Endothelial cell of hepatic sinusoid (primary cell): ENCODE data around the gene RGS17.
"Not testable (repeated sequence)": the region's sequence is repeated elsewhere in the genome, so short reads cannot be mapped to it uniquely, and the experiment has no call there.

Experiments used
- in situ Hi-C: cut with HindIII; loops from 2 replicates; pipeline ENCODE4 v1.10.0; 2017; ENCODE audit warnings: low sequenced_read_pairs

The RGS17 gene

DNA sequence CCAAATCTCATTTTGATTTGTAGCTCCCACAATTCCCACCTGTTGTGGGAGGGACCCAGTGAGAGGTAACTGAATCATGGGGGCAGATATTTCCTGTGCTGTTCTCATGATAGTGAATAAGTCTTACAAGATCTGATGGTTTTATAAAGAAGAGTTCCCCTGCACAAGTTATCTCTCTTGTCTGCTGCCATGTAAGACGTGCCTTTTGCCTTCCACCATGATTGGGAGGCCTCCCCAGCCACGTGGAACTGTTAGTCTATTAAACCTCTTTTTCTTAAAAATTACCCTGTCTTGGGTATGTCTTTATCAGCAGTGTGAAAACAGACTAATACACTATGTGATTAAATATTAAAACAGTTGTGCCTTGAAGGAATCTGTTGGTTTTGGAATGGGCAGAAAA, 131.5 kb downstream of the RGS17 start:
- in situ Hi-C loops: not testable (repeated sequence)

DNA sequence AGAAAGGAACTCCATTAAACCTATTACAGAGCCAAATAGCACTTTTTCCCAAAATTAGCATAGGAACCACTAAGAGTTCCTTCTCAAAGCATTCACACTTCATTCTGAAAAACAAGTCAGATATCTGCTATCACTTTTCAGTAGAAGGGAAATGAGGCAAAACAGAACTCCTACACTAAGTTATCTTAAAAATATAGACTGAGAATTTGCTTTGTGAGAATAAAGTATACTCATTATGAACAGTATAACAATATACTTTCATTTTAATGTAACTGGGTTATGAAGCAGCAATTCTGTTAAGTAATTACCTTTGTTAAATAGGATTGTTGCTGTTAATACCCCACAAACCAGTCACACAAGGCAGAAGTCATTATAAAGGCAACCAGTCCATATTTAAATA, 137.2 kb downstream of the RGS17 start:
- in situ Hi-C loops: no loop called here

DNA sequence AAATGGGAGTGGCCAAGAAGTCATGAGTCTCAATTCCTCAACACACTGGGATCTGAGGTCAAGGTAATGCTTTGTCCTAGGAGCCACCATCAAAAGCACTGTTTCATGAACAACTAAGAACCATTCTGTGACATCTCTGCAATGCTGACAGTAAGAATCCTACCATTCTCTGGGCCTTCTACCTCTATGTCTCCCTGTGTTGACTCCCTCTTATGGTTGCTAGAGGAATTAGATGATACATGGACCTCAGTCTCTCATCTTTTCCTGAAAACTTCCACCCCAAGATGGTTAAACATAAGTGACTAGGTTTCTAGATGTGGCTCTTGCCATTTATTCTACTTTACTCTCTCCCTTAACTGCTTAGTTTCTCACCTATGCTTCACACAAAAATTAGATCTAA, 137.7 kb downstream of the RGS17 start:
- in situ Hi-C loops: no loop called here

DNA sequence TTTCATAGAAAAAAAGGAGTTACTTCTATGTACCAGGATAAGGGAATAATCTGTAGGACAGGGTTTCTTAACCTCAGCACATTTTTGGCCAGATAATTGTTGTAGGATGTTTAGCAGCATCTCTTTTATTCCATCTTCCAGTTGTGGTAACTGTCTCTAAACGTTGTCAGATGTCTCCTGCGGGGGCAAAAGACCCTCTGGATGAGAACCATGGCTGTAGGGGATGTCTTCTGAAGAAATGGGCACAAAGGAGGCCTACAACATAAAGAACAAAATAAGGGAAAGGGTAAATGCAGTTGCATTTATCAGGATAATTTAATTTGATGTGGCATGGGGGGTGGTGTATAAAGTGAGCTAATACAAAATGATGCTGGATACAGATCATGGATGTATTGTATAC, 144.1 kb downstream of the RGS17 start:
- in situ Hi-C loops: no loop called here

DNA sequence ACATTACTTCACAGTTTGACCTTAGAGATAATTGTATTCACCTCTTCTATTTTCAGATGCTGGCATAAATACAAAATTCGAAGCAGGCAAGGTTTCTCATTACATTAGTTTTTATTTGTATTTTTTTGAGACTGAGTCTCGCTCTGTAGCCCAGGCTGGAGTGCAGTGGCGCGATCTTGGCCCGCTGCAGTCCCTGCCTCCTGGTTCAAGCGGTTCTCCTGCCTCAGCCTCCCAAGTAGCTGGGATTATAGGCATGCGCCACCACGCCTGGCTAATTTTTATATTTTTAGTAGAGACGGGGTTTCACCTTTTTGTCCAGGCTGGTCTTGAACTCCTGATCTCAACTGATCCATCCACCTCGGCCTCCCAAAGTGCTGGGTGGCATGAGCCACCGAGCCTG, 145.8 kb downstream of the RGS17 start:
- in situ Hi-C loops: not testable (repeated sequence)

DNA sequence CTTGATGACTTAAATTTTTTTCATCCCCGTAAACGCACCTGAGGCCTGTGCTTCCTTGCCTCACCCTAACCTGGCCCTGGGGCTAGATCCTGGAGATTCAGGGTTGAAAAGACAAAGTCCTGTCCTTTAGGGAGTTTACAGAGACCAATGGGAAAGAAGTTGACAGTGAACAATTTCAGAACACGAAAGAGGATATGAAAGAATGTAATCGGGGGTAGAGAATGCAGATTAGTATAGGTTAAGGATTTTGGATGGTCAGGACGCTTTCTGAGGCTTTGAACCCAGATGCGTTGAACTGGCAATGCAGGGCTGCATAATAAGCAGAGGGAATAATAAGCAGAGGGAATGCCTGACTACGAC, 146.6 kb downstream of the RGS17 start:
- in situ Hi-C loops: no loop called here

DNA sequence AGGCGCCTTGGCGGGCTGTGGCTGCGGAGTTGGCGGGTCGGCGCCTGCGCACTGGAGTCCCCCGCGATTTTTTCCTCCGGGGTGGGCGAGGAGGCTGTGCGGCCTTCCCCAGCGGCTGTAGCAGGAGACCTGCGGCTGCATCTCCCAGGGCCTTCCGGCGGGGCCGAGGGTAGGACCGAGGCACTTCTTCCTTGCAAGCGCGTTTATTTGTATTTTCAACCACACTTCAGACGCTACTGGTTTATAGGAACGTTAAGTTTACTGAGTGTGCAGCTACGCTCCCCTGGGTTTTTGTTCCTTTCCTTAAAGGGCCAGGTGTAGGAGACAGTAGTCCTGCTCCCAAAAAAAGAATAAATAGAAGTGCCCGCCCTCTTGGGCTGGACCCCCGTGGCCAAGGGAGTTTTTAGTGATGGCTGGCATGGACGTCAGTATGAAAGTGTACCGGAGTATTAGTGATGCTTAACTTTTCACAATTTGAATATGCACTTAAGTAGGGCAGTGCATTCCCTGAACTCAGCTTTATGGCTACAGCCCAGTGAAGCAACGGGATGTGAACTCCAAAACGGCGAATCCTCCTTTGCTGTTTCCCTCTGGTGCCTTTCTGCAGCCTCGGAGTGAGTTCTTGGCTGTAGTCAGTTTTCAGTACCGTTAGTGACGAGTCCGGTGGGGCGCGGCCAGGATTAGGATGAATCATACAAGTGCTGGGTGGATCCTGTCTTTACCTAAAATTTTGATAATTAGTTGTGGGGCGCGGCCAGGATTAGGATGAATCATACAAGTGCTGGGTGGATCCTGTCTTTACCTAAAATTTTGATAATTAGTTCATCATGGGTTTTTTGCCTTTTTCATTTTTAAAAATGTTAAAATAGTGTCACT, 147.2 kb downstream of the RGS17 start:
- in situ Hi-C loops: no loop called here

DNA sequence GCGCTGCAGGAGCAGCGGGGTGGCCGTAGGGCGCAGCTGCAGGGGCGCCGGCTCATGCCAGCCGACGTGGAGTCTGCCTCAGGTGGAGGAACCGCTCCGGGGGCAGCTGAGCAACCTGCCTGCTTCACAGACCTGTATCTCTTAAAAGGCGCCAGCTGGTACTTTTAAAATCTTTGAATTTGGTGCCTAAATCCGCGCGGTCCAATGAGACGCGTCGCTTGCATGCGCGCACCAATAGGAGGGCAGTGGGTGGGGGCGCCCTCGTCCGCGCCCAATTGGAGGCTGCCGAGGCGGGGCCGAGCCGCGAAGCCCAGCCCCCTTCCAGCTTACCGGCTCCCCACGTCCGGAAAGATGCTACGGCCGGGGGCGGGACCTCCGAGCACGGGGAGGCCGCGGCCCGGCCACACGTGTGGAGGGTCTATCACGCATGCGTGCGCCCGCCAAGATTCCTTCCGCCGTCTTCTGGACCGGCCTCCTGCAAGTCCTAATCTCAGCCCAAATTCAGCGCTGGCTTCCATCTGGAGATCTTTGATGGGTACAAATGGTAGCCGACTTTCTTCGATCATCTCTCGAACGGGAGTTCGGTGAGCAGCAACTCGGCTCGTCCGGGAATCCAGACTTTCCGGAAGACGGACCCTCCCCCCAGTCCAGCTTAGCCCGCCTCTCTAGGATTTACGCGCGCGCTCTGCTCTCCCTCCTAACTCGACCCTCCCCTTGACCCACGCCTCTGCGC, 148.0 kb downstream of the RGS17 start, which contains the start of gene FBXO5:
FBXO5 (minus strand) TSS at position 138 of the 733 bp plus-strand sequence; CDS start at position 56, 82 bp downstream.
- in situ Hi-C loops: no loop called here

DNA sequence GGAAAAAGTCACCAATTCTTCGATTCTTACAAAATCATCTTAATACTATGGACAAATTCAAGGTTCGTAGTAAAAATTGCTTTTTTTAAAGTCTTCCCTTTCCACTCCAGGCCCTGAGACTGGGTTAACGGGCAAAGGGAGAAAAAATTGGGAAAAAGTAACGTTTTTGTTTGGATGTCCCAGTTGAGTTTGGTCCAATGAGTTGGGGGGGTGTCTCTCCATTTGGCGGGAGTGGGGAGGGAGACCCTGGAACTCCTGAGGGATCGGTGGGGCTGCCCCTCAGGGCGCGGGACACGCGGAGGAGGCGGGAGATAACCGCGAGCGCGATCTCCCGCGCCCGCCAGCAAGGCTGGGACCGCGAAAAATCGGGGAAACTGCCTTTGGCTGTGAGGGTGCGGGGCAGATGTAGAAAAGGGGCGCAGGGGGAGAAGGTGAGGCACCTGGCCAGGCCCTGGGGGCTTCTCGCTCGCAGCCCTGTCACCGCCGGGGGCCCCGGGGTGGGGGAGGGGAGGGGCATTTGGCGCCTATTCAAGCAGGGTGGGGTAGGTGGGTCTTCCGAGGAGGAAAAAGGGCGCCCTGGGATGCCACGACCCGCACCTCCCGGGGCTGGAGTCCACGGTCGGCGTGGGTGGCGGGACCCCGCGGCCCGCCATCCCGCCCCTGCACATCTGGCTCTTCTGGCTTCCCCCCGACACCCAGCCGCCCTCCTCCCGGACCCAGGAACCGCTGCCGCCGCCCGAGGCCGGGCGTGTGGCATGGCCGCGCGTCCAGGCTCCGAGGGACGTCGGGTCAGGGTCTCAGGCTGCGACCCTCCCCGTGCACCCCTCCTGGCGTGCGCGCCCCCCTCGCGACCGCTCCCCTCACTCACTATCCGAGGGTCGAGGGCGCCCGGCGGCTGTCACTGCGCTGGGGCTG, 148.8 kb downstream of the RGS17 start:
- in situ Hi-C loops: no loop called here

DNA sequence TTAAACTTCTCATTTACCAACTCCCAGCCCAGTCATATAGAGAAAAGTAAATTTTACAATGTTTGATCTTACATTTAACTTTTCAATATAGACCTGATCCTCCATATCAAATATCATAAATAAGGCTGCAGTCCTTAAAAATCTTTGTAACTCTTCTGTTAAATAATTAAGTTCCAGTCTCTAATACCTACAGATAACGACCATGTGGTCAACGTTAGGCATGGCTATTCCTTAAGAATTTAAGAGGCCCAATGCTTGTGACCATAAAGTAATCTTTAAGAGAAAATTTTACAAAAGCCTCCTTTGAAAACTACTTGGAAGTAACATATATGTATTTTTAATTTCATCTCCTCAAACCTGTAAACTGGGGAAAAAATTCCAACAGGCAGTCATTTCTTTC, 149.9 kb downstream of the RGS17 start:
- in situ Hi-C loops: no loop called here

DNA sequence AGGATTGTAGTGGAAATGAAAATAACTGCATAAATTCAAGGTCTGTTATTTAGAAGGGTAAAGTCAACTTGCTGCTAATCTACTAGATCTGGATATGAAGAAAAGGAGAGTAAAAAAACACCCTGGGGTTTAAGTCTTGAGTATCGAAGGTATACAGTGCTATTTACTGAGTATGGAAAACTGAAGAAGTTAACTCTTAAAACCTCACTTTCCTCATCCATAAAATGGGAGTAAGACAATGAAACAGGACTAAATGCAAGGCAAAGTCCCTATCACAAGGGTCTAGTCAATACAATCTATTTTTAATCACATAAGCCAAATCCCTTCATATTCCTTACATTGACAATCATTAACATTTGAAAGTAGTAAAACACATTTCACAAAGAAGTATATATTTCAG, 150.4 kb downstream of the RGS17 start:
- in situ Hi-C loops: no loop called here

DNA sequence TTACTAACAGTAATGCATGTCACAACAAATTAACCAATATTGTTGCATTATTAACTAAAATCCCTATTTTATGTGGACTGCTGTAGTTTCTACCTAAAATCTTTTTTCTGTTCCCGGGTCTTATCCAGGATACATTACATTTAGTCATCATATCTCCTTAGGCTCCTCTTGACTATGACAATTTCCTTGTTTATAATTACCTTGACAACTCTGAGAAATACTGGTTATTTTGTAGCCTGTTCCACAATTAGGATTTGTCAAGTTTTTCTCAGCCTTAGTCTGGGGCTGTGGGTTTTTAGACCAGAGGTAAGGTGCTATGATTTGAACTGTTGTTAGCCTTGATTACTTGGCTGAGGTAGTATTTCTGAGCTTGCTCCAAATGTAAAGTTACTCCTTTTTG, 152.0 kb downstream of the RGS17 start:
- in situ Hi-C loops: no loop called here

DNA sequence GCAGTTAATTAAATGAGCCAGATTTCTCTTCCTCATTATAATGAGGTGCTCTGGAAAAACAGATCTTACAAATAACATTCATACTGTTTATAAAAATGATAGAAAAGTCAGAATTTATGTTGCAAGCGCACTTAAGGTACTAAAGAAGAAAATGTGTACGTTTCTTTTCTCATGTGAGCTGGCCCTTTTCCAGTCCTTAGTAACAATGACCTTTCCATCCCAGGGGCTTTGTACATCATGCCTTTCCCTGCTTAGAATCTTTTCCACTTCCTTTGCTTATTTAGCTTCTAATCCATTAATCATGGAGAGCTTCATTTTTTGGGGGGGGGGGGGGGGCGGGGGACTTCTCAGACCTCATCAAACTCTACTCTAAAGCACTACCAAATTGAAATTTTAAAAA, 153.0 kb downstream of the RGS17 start:
- in situ Hi-C loops: no loop called here

DNA sequence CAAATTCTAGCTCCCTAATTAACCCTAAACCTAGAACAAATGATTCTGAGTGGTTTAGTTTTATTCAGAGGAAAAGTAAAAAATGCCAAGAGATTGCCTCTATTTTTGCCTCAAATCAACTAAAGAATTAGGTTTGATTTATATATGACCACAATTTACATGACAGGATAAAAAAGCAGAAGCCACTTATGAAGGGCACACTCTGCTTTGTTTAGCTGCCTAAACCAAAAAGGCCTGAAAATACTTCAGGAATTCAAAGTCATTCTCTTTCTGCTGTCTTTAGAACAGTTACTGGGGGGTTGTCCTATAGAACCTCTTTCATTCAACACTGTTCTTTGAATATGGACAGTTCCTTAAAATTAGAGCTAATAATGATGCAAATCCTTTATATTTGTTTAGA, 153.5 kb downstream of the RGS17 start:
- in situ Hi-C loops: no loop called here

DNA sequence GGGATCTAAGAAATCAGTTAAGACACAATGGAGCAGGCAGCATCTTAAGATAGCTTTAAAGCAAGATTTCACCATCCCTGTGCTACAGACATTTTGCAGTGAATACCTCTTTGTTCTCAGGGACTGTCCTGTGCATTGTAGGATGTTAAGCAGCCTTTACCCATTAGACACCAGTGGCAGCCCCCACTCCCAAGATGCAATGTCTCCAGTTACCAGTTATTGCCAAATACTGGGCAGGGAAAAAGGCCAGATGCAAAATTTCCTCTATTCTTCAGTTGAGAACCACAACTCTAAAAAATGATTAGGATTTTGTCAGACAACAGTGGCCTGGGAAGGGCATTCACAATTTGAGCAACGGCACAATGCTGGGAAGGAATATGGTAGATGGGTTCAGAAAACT, 154.3 kb downstream of the RGS17 start:
- in situ Hi-C loops: no loop called here

DNA sequence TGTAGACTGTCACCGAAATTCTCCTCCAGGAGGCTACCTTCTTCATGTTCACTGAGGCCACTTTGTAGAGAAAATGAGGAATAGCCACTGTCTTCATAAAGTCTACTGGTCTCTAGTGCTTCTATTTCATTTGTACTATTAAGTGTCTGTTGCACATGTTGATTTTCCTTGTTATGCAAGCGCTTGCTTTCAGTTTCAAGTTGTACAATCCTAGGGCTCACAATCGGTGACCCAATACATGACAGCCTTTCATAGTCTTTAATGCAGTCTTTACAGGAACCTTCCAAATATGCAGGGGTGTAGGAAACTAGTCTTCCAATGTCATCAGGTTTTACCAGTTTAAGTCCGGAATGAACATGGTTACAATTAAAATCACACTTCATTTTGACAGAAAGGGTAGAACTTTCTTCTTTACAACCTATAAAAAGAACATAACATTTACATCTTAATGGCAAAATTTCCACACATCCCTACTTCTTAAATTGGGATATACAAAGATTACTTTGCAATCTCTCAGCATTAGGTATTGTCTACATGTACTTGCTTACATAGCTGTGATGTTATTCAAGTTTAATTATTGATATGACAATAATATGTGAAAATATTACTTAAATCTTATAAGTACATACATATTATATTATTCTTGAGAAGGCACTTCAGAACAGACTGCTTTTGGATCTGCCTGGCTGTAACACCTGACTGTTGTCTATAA, 155.7 kb downstream of the RGS17 start:
- in situ Hi-C loops: no loop called here

DNA sequence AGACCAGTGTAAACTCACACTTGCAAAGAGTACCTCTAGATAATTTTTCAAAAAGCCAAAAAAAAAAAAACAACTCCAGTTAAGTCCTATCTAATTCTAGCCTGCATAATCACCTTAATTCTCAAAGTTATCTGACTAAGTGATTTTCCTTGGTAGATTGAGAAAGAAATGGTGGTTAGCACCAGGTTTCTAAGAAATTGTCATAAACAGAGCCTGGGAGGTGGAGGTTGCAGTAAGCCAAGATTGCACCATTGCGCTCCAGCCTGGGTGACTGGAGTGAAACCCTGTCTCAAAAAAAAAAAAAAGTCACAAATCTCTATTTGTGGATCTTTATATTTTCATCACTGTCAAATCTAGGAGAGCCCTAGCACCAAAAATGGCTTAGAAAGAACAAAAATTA, 157.2 kb downstream of the RGS17 start:
- in situ Hi-C loops: no loop called here

DNA sequence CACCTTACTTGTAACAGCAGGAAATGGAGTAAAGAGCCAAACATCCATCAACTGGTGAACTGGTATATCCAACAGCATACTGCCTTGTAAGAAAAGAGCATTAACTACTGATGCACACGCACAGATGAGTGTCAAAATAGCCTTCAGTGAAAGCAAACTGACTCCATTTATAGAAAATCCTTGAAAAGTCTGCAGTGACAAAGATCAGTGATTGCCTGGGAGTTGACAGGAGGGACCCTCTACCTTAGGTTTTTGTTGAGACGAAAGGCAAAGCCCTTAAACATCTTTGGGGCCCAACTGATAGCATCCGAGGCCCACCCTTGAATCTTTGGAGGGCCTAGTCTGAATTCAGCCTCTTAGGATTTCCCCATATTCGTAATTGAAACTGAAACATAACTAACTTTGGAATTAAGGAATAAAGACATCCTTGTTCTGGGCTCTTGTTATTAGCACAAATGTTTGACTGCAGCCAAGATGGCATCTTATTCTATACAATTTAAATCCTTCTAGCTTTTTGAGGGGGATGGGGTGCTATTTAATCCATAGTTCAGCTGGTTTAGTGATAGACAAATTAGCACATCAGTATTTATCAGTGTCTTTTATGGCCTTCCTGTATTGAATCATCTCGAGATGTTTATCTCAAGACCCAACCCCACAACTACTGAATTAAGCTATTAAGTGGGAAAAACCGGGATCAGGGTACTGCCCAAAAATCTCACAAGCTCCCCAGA, 161.2 kb downstream of the RGS17 start:
- in situ Hi-C loops: no loop called here

DNA sequence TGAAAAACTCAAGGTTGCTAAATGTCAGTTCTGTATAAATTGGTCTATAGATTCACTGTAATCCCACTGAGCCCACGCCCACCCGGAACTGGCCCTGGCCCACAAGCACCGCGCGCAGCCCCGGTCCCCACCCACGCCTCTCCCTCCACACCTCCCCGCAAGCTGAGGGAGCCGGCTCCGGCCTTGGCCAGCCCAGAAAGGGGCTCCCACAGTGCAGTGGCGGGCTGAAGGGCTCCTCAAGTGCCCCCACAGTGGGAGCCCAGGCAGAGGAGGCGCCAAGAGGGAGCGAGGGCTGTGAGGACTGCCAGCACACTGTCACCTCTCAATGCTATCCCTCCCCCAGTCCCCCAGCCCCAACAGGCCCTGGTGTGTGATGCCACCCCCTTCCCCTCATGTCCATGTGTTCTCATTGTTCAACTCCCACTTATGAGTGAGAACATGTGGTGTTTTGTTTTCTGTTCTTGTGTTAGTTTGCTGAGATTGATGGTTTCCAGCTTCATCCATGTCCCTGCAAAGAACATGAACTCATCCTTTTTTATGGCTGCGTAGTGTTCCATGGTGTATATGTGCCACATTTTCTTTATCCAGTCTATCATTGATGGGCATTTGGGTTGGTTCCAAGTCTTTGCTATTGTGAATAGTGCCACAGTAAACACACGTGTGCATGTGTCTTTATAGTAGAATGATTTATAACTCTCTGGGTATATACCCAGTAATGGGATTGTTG, 164.8 kb downstream of the RGS17 start:
- in situ Hi-C loops: not testable (repeated sequence)
